ENCODE measurements around the gene NCAPD3. TPM values are rescaled to one million over a fixed set of nuclear protein-coding genes. Genes with fewer than 3 reads are reported as not detected.

Gene NCAPD3
- total RNA-seq, 1 donor from 2014 or later, result 11.0 TPM

Other genes with a start within 250 kb of the NCAPD3 start
- 39.5 TPM for gene JAM3, start 154.9 kb downstream of the NCAPD3 start, total RNA-seq
- gene VPS26B, start 704 bp upstream of the NCAPD3 start, total RNA-seq, result 61.1 TPM
- 44.4 TPM for gene THYN1, start 29.4 kb upstream of the NCAPD3 start, total RNA-seq
- gene ACAD8, start 29.6 kb upstream of the NCAPD3 start, total RNA-seq, result 24.5 TPM
- 0.41 TPM for gene GLB1L3, start 52.4 kb upstream of the NCAPD3 start, total RNA-seq
- gene GLB1L2, start 108.0 kb upstream of the NCAPD3 start, total RNA-seq, result 1.2 TPM
- 47.3 TPM for gene B3GAT1, start 188.3 kb upstream of the NCAPD3 start, total RNA-seq